HG03575 (cell line): Measurements from ENCODE around the gene MMEL1.

Experiments used
- ATAC-seq: cut with Tn5 transposase; IDR thresholded peaks from one replicate; pipeline ENCODE4 v1.9.1; 2021; ENCODE audit not compliant: unreplicated experiment, insufficient number of reproducible peaks, low FRiP score; ENCODE audit errors: extremely low read depth

The MMEL1 gene

DNA sequence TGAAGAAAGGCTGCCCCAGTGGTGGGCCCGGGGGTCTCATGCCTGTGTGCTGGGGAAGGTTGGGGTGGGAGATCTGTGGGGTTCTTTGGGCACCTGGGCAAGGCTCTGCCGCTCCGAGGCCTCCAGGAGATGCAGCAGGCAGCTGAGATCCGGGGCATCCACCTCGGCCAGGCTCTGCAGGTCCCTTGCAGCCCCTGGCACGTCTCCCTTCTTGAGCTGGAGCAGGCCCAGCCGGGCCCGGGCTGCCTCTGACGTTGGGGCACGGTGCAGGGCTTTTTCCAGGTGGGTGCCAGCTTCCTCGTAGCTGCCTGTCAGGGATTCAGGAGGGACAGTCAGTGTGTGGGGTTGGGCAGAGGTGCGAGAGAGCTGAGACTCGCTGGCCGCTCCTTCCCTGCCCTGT is 11.4 kb upstream of the MMEL1 start:
- ATAC-seq, result no peak

DNA sequence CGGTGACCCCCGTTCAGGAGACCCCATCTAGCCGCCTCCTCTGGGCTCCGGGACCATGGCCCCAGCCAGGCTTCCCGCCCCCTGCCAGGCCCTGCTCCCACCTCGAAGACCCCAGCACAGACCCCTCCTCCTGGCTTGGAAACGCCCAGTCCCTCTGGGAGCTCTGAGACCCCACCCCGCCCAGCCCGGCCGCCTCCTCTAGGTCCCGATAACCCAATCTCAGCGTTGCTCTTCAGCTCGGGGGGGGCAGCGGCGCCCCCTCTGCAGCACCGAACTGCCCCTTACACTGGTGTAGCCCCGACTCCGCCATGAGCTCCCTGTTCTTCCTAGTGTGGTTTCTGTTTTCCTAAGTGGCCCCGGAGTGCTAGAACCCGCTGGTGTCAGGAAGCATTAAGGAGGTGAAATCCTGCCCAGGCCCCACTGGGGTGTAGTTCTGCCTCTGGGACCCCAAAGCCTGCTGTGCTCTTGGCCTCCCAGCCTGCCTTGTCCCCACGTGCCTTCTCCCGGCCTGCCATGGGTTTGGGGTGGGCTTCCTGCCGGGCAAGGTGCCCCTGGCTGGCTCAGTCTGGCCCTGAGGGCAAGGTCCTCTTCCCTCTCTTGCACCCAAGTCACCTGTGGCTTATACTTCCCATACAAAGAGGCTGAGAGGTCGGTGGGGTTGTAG is 10.7 kb upstream of the MMEL1 start:
- ATAC-seq, result no peak

DNA sequence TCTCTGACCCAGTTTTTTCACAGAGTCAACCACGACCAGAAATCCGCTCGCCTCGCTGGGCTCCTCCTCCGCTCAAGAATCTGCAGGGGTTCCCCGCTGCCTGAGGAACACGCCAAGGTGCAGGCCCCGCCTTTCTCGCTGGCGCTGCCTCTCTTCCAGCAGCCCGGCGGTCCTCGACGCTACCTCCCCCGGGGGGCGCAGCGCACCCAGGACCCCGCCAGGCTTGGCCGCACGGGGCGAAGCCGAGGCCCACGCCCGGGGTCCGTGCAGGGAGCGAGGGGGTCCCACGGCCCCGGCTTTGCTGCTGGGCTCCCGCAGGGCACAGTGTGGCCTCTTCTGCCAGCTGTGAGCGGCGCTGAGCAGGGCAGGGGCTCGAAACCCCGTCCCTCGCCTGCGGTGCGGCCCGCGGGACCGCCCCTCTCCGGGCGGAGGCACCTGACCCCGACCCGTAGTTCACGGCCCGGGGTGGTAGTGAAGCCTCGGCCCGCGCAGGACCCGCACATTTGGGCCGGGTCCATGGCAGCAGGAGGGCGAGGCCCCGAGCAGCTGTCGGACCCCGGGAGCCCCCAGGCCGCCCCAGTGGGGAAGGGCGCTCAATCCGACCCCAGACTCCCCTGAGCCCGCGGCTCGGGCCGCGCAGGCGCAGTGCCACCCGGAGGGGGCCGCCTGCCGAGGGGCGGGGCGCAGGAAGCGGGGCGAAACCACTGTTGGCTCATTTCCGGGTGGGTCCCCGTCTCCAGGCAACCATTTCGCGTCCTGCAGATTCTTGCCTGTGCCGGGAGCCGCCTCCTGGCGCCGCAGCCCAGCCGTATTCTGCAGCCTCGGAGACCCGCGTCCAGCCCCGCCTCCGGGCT is 10.0 kb upstream of the MMEL1 start:
- no peak for ATAC-seq

DNA sequence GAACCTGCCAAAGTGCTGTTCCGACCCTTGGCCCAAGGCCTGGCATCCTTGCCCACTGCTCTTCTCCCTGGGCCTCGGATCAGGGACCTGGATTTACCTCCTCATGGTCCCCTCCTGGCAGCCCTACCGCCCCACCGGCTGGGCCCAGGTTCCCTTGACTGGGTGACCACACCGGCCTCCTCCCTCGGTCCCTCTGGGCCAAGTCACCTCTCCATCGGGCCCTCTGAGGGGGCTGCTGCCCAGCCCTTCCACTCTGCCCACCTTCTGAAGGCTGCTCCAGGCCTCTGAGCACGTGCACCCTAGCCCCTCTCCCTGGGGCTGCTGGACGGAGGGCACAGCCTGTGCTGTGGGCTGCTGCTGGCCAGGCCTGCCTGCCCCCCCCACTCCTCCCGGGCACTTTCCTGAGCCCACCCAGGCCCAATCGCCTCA is 9.3 kb upstream of the MMEL1 start:
- no peak for ATAC-seq

DNA sequence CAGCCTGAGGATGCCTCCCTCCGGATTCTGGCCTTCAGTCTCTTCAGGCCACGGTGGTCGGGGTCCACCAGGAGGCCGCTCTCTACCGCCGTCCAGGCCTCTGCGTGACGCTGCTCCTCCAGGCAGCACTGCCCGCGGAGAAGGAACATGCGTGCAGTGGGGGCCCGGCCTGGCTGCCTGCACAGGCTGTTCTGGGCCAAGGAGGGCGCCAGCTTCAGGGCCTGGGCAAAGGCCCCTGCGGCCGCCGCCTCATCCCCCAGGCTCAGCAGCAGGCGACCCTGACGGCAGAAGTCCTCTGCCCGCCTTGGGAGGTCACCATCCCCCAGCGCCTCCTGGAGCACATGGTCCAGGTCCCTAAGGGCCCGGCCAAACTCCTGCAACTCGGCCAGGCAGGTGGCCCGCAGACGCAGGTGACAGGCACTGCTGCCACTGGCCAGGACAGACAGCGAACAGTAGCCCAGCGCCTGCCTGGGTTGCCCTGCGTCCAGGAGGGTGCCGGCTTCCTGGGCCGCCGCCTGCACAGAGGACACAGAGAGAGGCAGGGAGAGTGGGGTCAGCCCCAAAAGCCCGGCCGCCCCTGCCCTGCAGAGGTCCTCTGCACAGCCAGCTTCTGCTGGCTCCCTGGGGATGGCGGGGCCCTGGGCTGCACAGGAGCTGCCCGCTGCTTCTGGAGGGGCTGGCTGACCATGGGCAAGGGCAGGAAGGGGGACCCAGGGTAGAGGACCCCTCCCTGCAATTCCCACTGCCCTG is 8.7 kb upstream of the MMEL1 start:
- ATAC-seq, result no peak

DNA sequence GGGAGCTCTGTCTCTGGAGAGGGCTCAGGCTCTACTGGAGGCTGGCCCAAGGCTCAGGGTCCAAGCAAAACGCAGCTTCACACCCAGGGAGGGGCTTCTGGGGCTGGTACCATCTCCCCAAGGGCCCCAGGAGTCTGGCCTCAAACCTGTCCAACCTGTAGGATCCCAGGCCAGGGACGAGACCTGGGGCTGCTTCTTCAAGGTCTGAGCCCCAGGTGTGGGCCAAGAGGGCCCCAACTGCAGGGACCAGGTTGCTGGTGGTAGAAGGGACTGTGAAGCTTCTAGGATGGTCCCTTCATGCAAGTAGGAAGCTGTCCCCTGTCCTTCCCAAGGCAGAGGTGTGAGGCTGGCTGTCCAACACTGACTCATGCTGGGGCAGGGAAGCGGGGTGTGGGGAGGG is 7.8 kb upstream of the MMEL1 start:
- no peak for ATAC-seq

DNA sequence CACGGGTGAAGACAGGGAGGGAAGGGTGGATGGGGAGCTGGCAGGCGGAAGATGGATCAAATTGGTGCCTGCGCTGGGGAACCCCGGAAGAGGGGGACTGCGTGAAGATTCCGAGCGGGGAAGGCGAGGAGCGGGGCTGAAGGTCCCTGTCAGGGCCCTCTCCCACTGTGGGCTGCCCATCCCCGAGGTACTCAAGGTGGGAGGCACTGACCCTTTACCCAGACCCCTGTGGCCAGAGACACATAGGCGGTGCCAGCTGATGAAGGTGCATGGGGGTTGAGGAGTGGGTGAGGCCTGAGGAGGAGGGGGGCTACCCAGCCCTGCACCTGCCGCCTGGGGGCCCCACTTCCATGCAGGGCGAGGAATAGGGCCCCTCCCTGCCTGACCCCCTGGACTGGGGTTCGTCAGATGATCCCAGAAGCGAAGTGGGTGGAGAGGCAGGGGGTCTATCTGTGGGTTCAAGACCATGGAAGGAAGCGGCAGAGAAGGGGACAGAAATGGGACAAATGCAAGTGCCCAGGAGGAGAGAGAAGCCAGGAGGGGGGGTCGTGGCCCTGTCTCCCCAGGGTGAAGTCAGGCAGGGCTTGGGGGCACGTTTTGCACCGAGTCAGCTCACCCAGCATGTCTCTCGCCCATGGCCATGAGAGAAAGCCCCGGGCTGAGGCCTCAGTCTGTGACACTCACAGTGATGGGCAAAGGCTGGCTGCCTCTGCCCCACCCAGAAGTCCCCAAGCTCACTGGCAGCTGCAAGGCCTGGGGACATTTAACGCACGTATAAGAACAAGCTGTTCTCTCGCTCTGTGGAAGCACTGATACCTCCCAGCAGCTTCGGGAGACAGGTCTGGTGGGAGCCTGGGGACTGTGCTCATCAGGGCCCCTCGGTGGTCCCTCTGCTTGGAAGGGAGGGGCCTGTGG is 7.0 kb upstream of the MMEL1 start:
- ATAC-seq, result no peak

DNA sequence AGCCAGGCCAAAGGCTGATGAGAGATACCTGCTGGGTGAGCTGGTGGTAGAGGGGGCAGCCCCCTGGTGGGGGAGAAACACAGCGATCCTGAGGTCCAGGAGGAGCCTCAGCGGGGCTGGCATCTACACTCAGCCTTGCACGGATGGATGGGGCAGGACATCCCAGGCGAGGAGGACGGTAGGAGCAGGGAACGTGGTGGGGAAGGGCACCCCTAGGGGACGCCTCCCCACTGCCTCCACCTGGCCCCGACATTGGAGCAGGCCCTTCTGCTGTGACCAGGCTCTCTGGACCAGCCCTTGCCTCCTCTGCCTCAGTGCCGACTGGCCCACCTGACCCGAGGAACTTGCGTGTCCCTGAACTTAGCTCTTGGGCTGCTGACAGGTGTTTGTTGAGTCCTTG is 6.4 kb upstream of the MMEL1 start:
- ATAC-seq, result no peak

DNA sequence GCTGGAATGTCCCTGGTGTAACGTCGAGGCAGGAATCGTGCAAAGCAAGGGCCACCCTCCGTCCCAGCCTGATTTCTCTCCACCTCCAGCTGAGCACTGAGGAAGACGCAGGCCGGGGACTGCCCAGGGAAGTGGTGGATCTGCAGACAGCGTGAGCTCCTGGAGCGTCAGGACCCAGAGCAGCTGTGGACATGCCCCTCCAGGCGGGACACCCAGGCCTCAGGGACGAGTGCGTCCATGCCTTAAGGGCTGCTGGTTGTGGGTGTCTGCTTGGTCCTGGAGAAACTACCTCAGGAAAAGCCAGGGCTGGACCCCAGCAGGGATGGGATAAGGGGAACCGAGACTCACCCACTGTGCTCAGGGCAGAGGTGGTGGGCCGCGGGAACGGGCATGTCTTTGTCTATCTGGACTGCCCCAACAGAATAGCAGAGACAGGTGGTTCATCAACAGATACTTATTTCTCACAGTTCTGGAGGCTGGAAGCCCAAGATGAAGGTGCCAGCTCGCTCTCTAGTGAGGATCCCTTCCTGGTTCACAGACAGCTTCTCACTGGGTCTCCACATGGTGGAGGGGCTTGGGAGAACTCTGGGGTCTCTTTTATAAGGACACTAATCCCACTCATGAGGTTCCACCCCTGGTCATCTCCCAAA is 5.8 kb upstream of the MMEL1 start:
- no peak for ATAC-seq

DNA sequence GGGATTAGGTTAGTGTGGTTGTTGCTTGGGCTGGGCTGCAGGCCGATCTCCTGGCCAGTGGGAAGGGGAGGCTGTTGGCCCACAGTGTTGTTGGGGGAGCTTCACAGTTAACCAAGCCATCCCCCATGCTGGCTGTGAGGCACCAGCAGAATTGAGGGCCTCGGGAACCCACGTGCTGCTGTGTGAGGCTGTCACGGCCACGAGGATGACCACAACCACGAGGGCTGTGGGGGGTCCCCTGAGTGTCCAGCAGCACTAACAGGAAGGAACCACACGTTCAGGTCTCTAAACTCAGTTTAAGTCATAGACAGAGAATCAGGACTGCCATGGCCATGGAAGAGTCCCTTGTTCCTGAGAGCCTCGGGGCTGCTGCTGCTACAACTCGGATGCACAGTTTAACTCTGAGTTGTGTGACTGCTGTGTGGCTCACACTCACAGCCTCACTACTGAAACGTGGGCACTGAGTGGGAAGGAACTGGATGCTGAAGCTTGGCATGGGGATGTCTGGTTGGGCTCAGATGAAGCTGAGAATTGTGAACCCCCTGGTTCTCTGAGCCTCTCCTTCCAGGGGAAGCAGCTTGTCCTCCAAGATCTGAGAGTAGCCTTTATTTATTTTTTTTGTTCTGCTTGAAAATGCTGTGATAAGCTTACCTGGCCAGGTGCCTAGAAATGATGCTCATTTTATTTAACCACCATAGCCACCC is 4.8 kb upstream of the MMEL1 start:
- no peak for ATAC-seq

DNA sequence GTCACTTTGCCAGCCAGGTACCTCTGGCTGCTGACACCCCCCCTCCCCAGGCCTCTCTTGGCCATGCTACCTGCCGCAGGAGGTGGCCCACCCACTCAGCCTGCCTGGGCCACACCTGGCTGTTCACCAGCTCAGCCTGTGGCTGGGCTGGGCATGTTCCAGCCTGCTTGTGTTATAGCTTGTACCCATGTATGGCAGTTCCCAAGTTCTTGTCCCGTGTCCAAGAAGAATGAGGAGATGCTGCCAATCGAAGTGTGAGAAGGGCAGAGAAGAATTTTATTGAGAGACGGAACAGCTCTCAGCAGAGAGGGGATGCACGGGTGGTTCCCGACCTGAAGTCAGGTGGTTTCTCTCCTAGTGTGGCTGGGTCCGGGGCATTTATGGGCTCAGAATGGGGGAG is 3.9 kb upstream of the MMEL1 start:
- no peak for ATAC-seq

DNA sequence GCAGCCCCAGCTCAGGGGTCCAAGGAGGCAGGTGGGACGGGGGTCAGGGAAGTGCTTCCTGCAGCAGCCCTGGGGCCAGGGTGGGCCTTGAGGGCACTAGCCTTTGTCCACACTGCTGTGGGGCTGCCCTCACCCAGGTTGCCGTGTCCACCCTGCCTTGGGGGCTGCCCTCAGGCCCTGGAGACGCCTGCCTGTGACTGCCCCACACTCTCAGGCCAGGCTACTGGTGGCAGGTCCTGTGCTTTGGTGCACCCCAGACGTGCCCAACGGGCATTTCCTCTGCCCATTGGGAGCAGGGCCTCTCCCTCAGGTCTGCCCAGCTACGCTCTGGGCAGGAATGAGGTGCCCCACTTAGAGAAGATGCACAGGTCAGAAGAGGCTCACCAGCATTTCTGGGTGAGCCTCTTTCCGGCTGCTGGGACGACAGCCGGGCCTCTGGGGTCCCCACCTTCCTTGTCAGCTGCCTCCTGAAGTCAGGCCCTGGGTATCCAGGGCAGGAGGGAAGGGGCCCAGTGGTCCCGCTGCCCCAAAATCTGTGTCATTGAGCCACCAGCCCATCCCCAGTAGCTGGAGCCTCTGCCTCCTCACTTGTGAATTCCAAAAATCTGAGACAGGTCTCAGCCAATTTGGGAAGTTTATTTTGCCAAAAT is 2.7 kb upstream of the MMEL1 start:
- ATAC-seq, result no peak

DNA sequence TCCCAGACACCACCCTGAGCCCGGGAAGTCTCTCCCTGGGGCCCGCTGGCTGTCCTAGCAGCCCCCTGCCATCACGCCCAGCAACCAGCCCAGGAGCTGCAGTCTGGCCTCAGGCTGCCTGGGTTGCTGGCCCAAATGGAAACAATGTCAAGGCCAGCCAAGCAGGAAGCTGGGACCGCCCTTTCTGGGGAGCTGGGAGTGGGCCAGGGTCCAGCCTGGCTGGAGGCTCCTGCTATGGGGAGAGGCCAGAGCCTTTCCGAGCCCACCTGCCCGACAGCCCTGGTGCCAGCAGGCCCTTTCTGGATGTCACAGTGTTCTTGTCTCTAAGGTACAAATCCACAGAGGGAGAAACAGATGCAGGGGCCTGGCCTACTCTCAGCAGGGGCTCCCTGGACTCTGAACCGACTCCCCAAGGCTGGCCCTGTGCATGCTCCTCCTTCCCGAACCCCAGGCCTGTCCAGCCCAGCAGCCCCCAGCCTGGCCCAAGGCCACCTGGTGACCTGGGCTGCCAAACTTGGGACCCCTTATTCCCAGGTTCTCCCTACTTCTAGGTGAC is 1.2 kb upstream of the MMEL1 start:
- ATAC-seq, result no peak

DNA sequence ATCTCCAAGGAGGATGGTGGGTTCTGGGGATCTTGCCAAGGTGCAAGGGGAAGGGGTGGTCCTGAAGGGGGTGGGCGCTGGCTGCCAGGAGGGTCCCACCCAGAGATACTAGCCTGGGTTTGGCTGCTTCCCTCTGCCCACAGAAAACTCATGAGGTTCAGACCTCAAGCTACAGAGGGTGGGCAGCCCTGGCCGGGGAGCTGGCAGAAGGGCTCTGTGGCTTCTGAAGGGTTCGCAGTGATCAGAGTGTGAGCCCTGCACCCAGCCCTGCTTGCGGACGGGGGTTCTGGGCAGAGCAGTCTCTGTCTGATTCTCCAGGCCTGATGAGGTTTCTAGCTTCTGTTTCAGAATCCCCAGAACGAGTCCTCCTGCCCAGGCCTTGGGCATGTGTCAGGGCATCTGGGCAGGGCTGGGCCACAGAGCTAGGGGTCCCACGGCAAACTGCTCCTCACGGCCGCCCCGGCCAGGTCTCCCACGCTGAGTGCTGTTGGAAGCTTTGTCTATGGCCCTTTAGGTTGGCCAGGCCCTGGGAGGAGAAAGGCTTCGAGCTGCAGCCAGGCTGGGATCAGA is 635 bp upstream of the MMEL1 start:
- no peak for ATAC-seq

DNA sequence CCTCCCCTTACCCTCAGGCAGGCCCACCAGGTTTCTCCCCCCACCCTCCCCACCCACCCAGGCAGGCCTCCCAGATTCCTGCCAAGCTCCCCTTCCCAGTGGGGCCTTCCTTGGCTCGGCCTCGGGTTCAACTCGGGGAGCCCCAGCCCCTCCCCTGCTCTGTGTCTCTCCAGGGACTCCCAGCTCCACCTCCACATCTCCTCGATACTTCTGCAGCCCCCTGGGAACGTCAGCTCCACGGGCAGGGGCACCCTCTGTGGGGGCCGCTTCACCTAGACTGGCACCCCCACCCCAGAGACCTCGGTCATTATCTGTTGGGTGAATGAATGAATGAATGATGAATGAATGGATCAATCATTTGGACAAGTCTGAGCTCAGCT is 775 bp downstream of the MMEL1 start:
- ATAC-seq, result no peak

DNA sequence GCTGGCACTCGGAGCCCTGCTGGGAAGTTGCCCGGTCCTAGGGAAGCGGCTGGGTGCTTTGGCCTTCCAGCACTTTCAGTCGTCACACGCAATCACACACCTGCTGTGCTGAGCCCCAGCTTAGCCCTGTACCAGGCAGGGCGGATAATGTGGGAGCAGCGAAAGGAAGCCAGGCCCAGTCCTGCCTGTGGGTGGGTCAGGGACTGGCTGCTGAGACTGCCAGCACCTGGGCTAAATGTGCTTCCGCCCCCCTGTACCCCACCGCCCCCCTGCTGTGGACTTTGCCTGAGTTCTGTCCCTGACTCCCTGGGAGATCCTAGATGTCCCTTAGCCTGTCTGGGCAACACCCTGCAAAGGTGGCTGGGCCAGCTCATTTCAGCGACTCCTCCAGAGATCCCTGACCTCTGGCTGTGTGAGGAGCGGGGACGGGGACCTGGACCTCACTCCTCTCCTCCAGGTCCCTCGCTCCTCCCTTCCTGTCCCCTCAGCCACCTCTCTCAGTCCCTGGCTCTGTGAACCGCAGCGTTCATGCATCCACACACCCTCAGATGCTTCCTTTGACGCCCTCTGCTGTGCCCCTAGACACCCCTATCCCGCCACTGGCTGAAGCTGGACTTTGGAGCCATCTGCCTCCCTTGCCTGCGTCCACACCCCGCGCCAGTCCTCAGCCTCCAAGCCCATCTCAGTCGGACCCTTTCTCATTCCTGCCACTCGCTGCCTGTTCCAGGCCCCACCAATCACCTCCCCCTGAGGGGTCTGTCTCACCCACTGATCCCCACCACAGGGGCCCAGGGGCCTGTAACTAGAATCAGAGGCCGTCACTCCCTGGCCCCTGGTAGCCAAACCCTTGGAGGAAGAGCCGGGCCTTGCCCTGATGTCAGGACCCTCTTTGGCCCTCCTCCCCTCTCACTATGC is 1.4 kb downstream of the MMEL1 start:
- no peak for ATAC-seq
